KMS-11 (cell line): ENCODE measurements around the gene SLC24A4.

Source experiments
- H2AFZ ChIP-seq: fragments of 200-600 bp; sonication (generic); 2 replicates; pipeline ENCODE4 v1.6.1; 2016; ENCODE audit warnings: antibody characterized with exemption, mixed run types, low read depth
- H3K27ac ChIP-seq: fragments of 200-600 bp; sonication (generic); 2 replicates; pipeline ENCODE4 v1.6.1; 2016; ENCODE audit warnings: mild to moderate bottlenecking, mixed run types
- H3K27me3 ChIP-seq: fragments of 200-600 bp; sonication (generic); 2 replicates; pipeline ENCODE4 v1.6.1; 2017; ENCODE audit warnings: mild to moderate bottlenecking, low read depth, mixed run types, moderate library complexity; ENCODE audit not compliant: insufficient read depth
- H3K36me3 ChIP-seq: fragments of 200-600 bp; sonication (generic); 2 replicates; pipeline ENCODE4 v1.6.1; 2017; ENCODE audit warnings: mild to moderate bottlenecking, mixed run types; ENCODE audit not compliant: insufficient read depth
- H3K4me1 ChIP-seq: fragments of 200-600 bp; sonication (generic); 2 replicates; pipeline ENCODE4 v1.6.1; 2016; ENCODE audit warnings: mild to moderate bottlenecking, low read depth, mixed run types; ENCODE audit not compliant: poor library complexity, severe bottlenecking
- H3K4me2 ChIP-seq: fragments of 200-600 bp; sonication (generic); 2 replicates; pipeline ENCODE4 v1.7.0; 2016; ENCODE audit warnings: mild to moderate bottlenecking, mixed run types
- H3K4me3 ChIP-seq: fragments of 200-600 bp; sonication (generic); IDR thresholded peaks from 2 replicates; pipeline ENCODE4 v1.6.1; 2017; ENCODE audit warnings: low read depth, low read length, mixed read lengths; ENCODE audit not compliant: insufficient read depth
- H3K79me2 ChIP-seq: fragments of 200-600 bp; sonication (generic); 2 replicates; pipeline ENCODE4 v1.6.1; 2016; ENCODE audit warnings: low read depth, mixed run types; ENCODE audit not compliant: insufficient read depth
- H3K9ac ChIP-seq: fragments of 200-600 bp; sonication (generic); 2 replicates; pipeline ENCODE4 v1.6.1; 2016; ENCODE audit warnings: mild to moderate bottlenecking, mixed run types
- H4K20me1 ChIP-seq: fragments of 200-600 bp; sonication (generic); 2 replicates; pipeline ENCODE4 v1.6.1; 2016; ENCODE audit warnings: mild to moderate bottlenecking, mixed run types; ENCODE audit not compliant: insufficient read depth
- CTCF ChIP-seq: fragments of 200-600 bp; sonication (generic); conservative IDR thresholded peaks from 2 replicates; pipeline ENCODE4 v1.6.1; 2017; ENCODE audit warnings: low read depth, mild to moderate bottlenecking, antibody characterized with exemption, low read length, moderate library complexity, mixed read lengths

The SLC24A4 gene

GRCh38 chr14:92323916-92324818 lies 1.2 kb downstream of the SLC24A4 start:
- no peaks in the 10 kb centered on the region for H4K20me1 ChIP-seq
- no peak for TF ChIP-seq CTCF
- no peak overlapping the region for H3K4me3 ChIP-seq
- H2AFZ ChIP-seq, result no peak overlapping the region
- H3K4me2 ChIP-seq, result no peak overlapping the region
- no peaks in the 10 kb centered on the region for H3K79me2 ChIP-seq
- H3K36me3 ChIP-seq, result no peaks in the 10 kb centered on the region
- no peaks in the 10 kb centered on the region for H3K27me3 ChIP-seq
- H3K4me1 ChIP-seq, result no peaks in the 10 kb centered on the region
- H3K27ac ChIP-seq, result no peak overlapping the region
- H3K9ac ChIP-seq, result no peak overlapping the region

- no peaks in the 10 kb centered on the region for H3K79me2 ChIP-seq
- no peaks in the 10 kb centered on the region for H3K4me1 ChIP-seq
- H3K4me2 ChIP-seq, result no peak overlapping the region
- H3K36me3 ChIP-seq, result no peaks in the 10 kb centered on the region
- TF ChIP-seq CTCF, result no peak
- H3K27ac ChIP-seq, result no peak overlapping the region
- no peaks in the 10 kb centered on the region for H3K27me3 ChIP-seq
- no peaks in the 10 kb centered on the region for H4K20me1 ChIP-seq
- H2AFZ ChIP-seq, result no peak overlapping the region
- no peak overlapping the region for H3K9ac ChIP-seq
- no peak overlapping the region for H3K4me3 ChIP-seq
Measured at GRCh38 chr14:92325835-92326234, 2.9 kb downstream of the SLC24A4 start.

- Histone ChIP-seq H3K36me3 (no peaks in the 10 kb centered on the region), H3K4me2 (no peak overlapping the region), H3K4me3 (no peak overlapping the region), H2AFZ (no peak overlapping the region), H3K9ac (no peak overlapping the region), H3K4me1 (no peaks in the 10 kb centered on the region), H4K20me1 (no peaks in the 10 kb centered on the region), H3K27ac (no peak overlapping the region), H3K27me3 (no peaks in the 10 kb centered on the region), H3K79me2 (no peaks in the 10 kb centered on the region)
- no peak for TF ChIP-seq CTCF
Measured at GRCh38 chr14:92328664-92329255, 5.8 kb downstream of the SLC24A4 start.

GRCh38 chr14:92334050-92334449 lies 11.1 kb downstream of the SLC24A4 start:
- H3K4me1 ChIP-seq, result no peaks in the 10 kb centered on the region
- H3K9ac ChIP-seq, result no peak overlapping the region
- no peaks in the 10 kb centered on the region for H3K27me3 ChIP-seq
- no peak overlapping the region for H3K27ac ChIP-seq
- no peaks in the 10 kb centered on the region for H3K79me2 ChIP-seq
- H3K4me3 ChIP-seq, result no peak overlapping the region
- H3K36me3 ChIP-seq, result no peaks in the 10 kb centered on the region
- no peak for TF ChIP-seq CTCF
- no peak overlapping the region for H3K4me2 ChIP-seq
- no peak overlapping the region for H2AFZ ChIP-seq
- no peaks in the 10 kb centered on the region for H4K20me1 ChIP-seq
